NOMO-1 treated with DMSO at 0.1 percent for 48 hours (cell line): ENCODE measurements around the gene GREB1L.

Experiments
- DNase-seq: peaks from one replicate; lab custom pipeline; 2025; ENCODE audit not compliant: unreplicated experiment; lab: John Stamatoyannopoulos, UW

The GREB1L gene

DNA sequence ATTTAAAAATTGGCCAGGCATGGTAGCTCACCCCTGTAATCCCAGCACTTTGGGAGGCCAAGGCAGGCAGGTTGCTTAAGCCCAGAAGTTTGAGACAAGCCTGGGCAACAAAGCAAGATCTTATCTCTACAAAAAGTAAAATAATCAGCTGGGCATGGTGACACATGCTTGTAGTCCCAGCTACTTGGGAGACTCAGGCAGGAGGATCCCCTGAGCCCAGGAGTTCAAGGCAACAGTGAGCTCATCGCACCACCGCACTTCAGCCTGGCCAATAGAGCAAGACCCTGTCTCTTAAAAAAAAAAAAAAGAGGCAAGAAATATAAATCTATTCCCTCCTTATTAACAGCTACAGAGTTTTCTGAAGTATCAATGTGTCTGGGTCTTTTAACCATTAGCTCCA lies 306.6 kb downstream of the GREB1L start:
- no peak for DNase-seq

DNA sequence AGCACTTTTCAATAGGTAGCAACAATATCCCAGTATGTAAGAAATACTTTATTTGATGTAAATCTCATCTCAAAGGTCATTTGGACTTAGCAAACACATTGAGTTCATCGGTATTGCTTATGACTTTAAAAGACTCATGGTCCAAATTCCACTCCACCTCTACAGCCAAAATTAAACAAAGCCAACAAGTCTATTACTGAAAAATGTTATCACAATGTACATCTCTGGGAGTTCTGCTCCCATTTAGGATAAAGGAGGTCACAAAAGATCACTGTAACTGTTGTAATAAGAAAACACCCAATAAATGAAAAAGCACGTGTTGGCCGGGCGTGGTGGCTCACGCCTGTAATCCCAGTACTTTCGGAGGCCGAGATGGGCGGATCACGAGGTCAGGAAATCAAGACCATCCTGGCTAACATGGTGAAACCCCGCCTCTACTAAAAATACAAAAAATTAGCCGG lies 308.5 kb downstream of the GREB1L start:
- no peak for DNase-seq

DNA sequence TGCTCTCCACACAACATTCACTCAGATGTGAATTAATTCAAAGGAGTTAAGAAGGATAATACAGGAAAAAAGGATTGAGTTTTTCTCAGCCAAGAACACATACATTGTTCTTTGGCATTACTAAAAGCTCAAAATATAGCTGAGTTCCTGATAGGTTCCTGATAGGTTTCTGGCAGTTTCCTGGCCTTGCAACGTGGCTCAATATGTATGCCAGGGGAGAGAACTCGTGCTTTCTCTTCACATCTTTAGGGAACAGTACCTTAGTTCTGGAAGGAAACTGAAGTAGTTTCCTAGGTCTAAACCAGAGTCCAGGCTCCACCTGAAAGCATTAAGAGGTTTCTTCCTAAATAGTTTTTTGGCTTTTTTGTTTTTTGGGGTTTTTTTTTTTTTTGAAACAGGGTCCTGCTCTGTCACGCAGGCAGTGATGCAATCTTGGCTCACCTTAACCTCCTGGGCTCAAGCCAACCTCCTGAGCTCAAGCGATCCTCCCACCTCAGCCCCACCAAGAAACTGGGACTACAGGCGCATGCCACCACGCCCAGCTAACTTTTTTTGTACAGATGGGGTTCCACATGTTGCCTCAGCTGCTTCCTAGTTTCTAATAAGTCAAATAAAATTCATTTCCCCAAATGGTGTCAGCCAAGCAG lies 315.7 kb downstream of the GREB1L start:
- no peak for DNase-seq

DNA sequence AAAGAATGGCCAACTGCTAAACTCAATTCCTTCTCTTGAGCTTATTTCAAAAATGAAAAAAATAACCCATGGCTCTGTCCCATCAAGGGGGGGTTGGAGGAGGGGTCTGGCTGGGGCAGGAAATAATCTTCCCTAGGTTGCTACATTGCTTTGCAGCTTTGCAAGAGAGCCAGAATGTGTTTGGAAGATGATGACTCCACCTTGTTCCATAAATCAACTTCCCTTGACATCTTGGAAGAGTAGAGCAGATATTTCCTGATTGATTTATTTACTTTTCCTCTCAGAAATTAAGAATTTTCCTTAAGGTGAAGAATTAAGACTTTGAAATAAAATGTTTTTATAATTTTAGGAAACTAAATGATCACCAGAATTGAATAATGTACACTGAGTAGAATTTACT lies 317.2 kb downstream of the GREB1L start:
- DNase-seq: no peak

DNA sequence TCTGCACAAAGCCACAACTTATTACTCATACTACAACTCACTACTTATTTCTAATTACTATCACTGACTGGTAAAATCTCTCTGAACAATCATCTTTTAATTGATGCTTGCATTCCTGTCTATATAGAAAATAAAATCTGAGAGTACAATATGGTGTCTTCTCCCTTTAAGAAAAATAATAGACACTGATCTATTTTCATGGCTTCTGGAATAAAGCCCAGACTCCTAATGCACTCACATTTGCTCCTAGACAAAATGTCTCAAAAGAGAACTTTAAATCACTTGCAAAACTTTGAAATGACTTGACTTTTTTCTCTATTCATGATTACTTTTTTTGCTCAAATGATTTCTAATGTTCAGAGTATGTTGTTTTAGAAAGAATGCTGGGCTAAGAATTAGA lies 329.7 kb downstream of the GREB1L start:
- no peak for DNase-seq
